ENCODE measurements around the gene CATSPER1.

Gene CATSPER1

GRCh38 chr11:66026017-66026529 is at the start of gene CATSPER1:
TSS of gene CATSPER1 (minus strand) at chr11:66026479. CDS start at chr11:66026379, 100 bp downstream.
- no peak for DNase-seq

GRCh38 chr11:66075273-66075672 is 49.0 kb upstream of the CATSPER1 start:
- no peak for DNase-seq

GRCh38 chr11:66073669-66074068 is 47.4 kb upstream of the CATSPER1 start:
- DNase-seq = no peak

GRCh38 chr11:66072518-66072917 is 46.2 kb upstream of the CATSPER1 start:
- DNase-seq = no peak

GRCh38 chr11:66072081-66072480 is 45.8 kb upstream of the CATSPER1 start:
- DNase-seq = no peak

GRCh38 chr11:66071381-66071801 is 45.1 kb upstream of the CATSPER1 start:
- DNase-seq = no peak

GRCh38 chr11:66070604-66071380 is 44.5 kb upstream of the CATSPER1 start:
- DNase-seq = no peak

GRCh38 chr11:66069715-66070603 is 43.7 kb upstream of the CATSPER1 start, which contains the start of gene PACS1:
TSS of gene PACS1 (plus strand) at chr11:66070272. CDS start at chr11:66070487, 215 bp downstream.
- no peak for DNase-seq

GRCh38 chr11:66068923-66069714 is 42.8 kb upstream of the CATSPER1 start:
- DNase-seq = no peak

- peak; percentile 29 for DNase-seq
Observed at GRCh38 chr11:66068154-66068821, 42.0 kb upstream of the CATSPER1 start.

GRCh38 chr11:66067640-66068039 is 41.4 kb upstream of the CATSPER1 start:
- DNase-seq = no peak

GRCh38 chr11:66066751-66067150 is 40.5 kb upstream of the CATSPER1 start:
- DNase-seq = no peak

- DNase-seq = no peak
Observed at GRCh38 chr11:66064571-66064970, 38.3 kb upstream of the CATSPER1 start.

- no peak for DNase-seq
Observed at GRCh38 chr11:66063900-66064299, 37.6 kb upstream of the CATSPER1 start.

- DNase-seq = no peak
Observed at GRCh38 chr11:66062408-66062807, 36.1 kb upstream of the CATSPER1 start.

GRCh38 chr11:66061268-66061667 is 35.0 kb upstream of the CATSPER1 start:
- DNase-seq = no peak

GRCh38 chr11:66059966-66060680 is 33.8 kb upstream of the CATSPER1 start:
- DNase-seq = no peak

GRCh38 chr11:66056501-66056900 is 30.2 kb upstream of the CATSPER1 start:
- no peak for DNase-seq

- no peak for DNase-seq
Observed at GRCh38 chr11:66055021-66055420, 28.7 kb upstream of the CATSPER1 start.

GRCh38 chr11:66052664-66052982 is 26.3 kb upstream of the CATSPER1 start:
- no peak for DNase-seq
